Esophagus squamous epithelium (tissue), 4 donors: ENCODE measurements around the gene C4orf54.

Source experiments
- POLR2A ChIP-seq, 4 donors: fragments of 450-650 bp; IDR thresholded peaks; one replicate each; pipeline ENCODE4 v1.6.1; 2017; ENCODE audit warnings: antibody characterized with exemption in 4 of 4, mild to moderate bottlenecking in 4 of 4, moderate library complexity in 3 of 4
- TF ChIP-seq, protein P1 (sequence below), 6 experiments: fragments of 450-650 bp in 4 of 6; fragments of 200-600 bp in 2 of 6; sonication (generic) in 2 of 6; IDR thresholded peaks; one replicate each; pipeline ENCODE4 v1.5.1; 2016 to 2019; ENCODE audit warnings: antibody characterized with exemption in 6 of 6, mild to moderate bottlenecking in 4 of 6, moderate library complexity in 4 of 6

DNA sequence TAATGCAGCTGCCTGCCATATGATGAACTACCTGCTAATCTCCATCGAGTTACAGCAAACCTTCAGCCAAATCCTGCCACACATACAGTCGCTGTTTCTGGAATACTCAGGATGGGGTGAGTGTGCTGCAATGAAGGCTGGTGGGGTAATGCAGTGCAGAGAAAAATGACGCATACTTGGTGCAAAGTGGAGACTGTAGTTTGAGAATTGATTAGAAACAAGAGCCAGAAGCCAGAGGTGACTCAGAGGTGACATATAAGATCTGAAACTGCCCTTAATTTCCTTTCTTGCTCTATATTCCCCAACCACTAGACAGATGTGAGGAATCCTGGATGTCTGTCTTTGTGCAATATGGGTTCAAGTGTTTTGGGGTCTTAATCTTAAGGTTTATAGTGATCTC is 22.0 kb downstream of the C4orf54 start:
- TF ChIP-seq, protein P1, sequence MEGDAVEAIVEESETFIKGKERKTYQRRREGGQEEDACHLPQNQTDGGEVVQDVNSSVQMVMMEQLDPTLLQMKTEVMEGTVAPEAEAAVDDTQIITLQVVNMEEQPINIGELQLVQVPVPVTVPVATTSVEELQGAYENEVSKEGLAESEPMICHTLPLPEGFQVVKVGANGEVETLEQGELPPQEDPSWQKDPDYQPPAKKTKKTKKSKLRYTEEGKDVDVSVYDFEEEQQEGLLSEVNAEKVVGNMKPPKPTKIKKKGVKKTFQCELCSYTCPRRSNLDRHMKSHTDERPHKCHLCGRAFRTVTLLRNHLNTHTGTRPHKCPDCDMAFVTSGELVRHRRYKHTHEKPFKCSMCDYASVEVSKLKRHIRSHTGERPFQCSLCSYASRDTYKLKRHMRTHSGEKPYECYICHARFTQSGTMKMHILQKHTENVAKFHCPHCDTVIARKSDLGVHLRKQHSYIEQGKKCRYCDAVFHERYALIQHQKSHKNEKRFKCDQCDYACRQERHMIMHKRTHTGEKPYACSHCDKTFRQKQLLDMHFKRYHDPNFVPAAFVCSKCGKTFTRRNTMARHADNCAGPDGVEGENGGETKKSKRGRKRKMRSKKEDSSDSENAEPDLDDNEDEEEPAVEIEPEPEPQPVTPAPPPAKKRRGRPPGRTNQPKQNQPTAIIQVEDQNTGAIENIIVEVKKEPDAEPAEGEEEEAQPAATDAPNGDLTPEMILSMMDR (IDR thresholded peaks at IDR 0.05): no peak
- no peak for TF ChIP-seq POLR2A (IDR thresholded peaks at IDR 0.05)
